Lower leg skin (tissue), 4 donors: ENCODE data around the gene KLRB1. TPM values are rescaled to one million over a fixed set of nuclear protein-coding genes. Genes with fewer than 3 reads are reported as not detected.
"Not testable (repeated sequence)": the region's sequence is repeated elsewhere in the genome, so short reads cannot be mapped to it uniquely, and the experiment has no call there.

Source experiments
- DNase-seq, 2 donors: peaks; one replicate each; pipeline ENCODE4 v3.0.0-alpha.2; 2019; ENCODE audit warnings: low spot score in 2 of 2
- H3K4me3 ChIP-seq: fragments of 200-600 bp; sonication (generic); 2 replicates; pipeline ENCODE4 v1.5.1; 2017; ENCODE audit warnings: mild to moderate bottlenecking, low read depth; ENCODE audit not compliant: poor library complexity, severe bottlenecking
- CTCF ChIP-seq, 3 donors: fragments of 450-650 bp; IDR thresholded peaks; one replicate each; pipeline ENCODE4 v1.5.1; 2016; ENCODE audit warnings: antibody characterized with exemption in 3 of 3, mild to moderate bottlenecking in 3 of 3, moderate library complexity in 2 of 3
- POLR2A ChIP-seq, 2 donors: fragments of 450-650 bp; IDR thresholded peaks; one replicate each; pipeline ENCODE4 v1.6.1; 2016 to 2017; ENCODE audit warnings: antibody characterized with exemption in 2 of 2, mild to moderate bottlenecking in 1 of 2, moderate library complexity in 1 of 2
- WGBS, 2 donors: methylation state at CpG; one replicate each; pipeline ENCODE4 v1.1.5; 2018; 5-methylcytosine and 5-hydroxymethylcytosine counted together
- intact Hi-C: fragments of 100-400 bp; cut with DNase I; formaldehyde crosslinking; loops from one replicate; pipeline ENCODE4 v1.15.0; 2023; ENCODE audit warnings: low total_unique reads
- total RNA-seq, 4 donors: library from RNA; depleted of rRNA; stranded (reverse); fragments of >200 nt; gene quantifications; one replicate each; pipeline ENCODE4 v1.1.0, GENCODE V29; 2016

Gene KLRB1
- total RNA-seq, 4 donors from 2014 or later: 0.22 to 0.63 (median 0.42) TPM; not detected in 1

GRCh38 chr12:9604287-9604686 is 3.4 kb downstream of the KLRB1 start:
- 87 to 88% methylated on average over 5 of the region's 5 CpGs for WGBS, 2 donors
- intact Hi-C loops: no loop called here
- no peak for DNase-seq
- no peak overlapping the region for H3K4me3 ChIP-seq
- TF ChIP-seq CTCF (IDR thresholded peaks at IDR 0.05) (no peak), POLR2A (IDR thresholded peaks at IDR 0.05) (no peak)

GRCh38 chr12:9600426-9600825 is 7.3 kb downstream of the KLRB1 start:
- WGBS, 2 donors: 89 to 100% methylated on average over 3 of the region's 3 CpGs
- H3K4me3 ChIP-seq, DNase-seq, intact Hi-C loops: not testable (repeated sequence)

GRCh38 chr12:9598363-9598762 is 9.4 kb downstream of the KLRB1 start:
- no peak for DNase-seq
- no peak for TF ChIP-seq CTCF (IDR thresholded peaks at IDR 0.05)
- TF ChIP-seq POLR2A (IDR thresholded peaks at IDR 0.05): no peak
- H3K4me3 ChIP-seq: no peak overlapping the region
- 88 to 91% methylated on average over 3 of the region's 3 CpGs for WGBS, 2 donors
- intact Hi-C loops: no loop called here

- 85 to 91% methylated on average over 5 of the region's 5 CpGs for WGBS, 2 donors
- no peak overlapping the region for H3K4me3 ChIP-seq
- DNase-seq: no peak
- intact Hi-C loops: no loop called here
- no peak for TF ChIP-seq CTCF (IDR thresholded peaks at IDR 0.05)
- TF ChIP-seq POLR2A (IDR thresholded peaks at IDR 0.05): no peak
These were observed 10.4 kb downstream of the KLRB1 start for GRCh38 chr12:9597365-9597764.

DNA sequence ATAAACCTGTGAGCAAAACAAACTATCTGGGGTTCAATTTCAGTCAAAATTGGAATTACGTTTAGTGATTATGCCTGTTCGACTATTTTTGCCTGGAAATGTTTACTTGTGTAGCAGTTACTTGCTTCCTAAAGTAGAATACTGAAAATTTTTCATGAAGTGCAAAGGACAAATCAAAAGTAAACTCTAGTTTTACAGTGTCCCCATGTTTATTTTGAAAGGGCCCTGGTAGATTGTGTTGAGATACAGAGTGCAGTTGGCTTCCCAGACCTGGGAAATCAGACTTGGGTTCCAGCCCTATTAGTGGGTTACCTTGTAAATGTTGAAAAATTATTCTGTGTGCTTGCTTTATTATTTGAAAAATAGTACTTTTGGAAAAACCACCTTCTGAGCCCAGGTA is 17.3 kb downstream of the KLRB1 start:
- TF ChIP-seq CTCF (IDR thresholded peaks at IDR 0.05) (no peak), POLR2A (IDR thresholded peaks at IDR 0.05) (no peak)
- WGBS, 2 donors: 90 to 94% methylated on average over 2 of the region's 2 CpGs
- DNase-seq: no peak
- no peak overlapping the region for H3K4me3 ChIP-seq
- intact Hi-C loops: no loop called here

DNA sequence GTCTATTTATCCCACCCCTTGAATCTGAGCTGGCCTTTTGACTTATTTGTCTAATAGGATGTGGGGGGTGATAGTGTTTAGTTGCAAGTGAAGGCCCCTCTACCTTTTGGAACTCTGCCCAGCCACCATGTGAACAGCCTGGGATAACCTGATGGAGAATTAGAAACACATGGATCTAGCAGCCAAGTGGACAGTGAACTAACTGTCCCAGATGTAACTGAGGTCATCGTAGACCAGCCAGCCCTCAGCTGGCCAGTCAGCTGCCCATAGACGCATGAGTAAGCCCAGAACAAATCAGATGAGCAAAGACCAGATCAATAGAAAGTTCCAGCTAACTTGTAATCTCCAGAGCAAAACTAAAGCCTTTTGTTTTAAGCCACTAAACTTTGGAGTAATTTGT is 19.0 kb downstream of the KLRB1 start:
- intact Hi-C loops: no loop called here
- TF ChIP-seq CTCF (IDR thresholded peaks at IDR 0.05) (no peak), POLR2A (IDR thresholded peaks at IDR 0.05) (no peak)
- DNase-seq: no peak
- no peak overlapping the region for H3K4me3 ChIP-seq
- 82 to 87% methylated on average over 2 of the region's 2 CpGs for WGBS, 2 donors
